Erythroblast (primary cell): ENCODE data around the gene BIN1.

Source experiments
- GATA1 ChIP-seq: IDR thresholded peaks from 2 replicates; pipeline ENCODE4 v1.6.1; 2011; ENCODE audit warnings: low read depth, mild to moderate bottlenecking, control low read depth, low read length, moderate library complexity
- POLR2A ChIP-seq: IDR thresholded peaks from 2 replicates; pipeline ENCODE4 v1.6.1; 2011; ENCODE audit warnings: mild to moderate bottlenecking, low read length

DNA sequence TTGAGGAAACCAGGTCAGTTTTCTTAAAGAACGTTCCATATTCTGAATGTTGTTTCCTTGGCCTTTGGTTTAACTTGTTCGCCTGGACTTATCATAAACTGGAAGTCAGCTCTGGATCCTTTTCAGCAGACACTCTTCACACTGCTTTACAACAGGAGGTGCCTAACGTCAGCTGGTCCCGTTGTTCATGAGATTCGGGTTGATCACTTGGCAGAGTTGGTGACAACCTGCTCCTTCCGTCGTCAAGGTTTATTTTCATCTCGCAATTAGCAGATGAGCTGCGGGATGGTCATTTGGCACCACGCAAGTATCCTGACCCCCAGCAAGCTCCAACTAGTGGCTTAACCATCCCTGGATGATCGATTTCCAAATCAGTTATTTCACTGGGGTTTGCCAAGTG lies 23.0 kb upstream of the BIN1 start:
- TF ChIP-seq GATA1 (no peak), POLR2A (no peak)
